Mesenchymal stem cell (in vitro differentiated cells and primary cell): ENCODE results near the gene MEX3C.

Source experiments
- DNase-seq: peaks from one replicate; pipeline ENCODE4 v3.0.0-alpha.2; 2013
- H2AFZ ChIP-seq: one replicate; pipeline ENCODE4 v1.6.1; 2013; ENCODE audit warnings: low read depth, mild to moderate bottlenecking, control low read depth, inconsistent platforms, low read length, moderate library complexity
- H2AK5ac ChIP-seq: 2 replicates; pipeline ENCODE4 v1.6.1; 2013; ENCODE audit warnings: low read length, moderate library complexity, mild to moderate bottlenecking, inconsistent platforms; ENCODE audit not compliant: severe bottlenecking
- H2BK120ac ChIP-seq: one replicate; pipeline ENCODE4 v1.6.1; 2013; ENCODE audit warnings: low read depth, mild to moderate bottlenecking, inconsistent platforms, low read length, moderate library complexity
- H2BK12ac ChIP-seq, 2 experiments: one replicate each; pipeline ENCODE4 v1.6.1; 2013; ENCODE audit warnings: inconsistent platforms in 2 of 2, low read length in 2 of 2, mild to moderate bottlenecking in 2 of 2, moderate library complexity in 2 of 2, control low read depth in 1 of 2
- H2BK15ac ChIP-seq: one replicate; pipeline ENCODE4 v1.6.1; 2013; ENCODE audit warnings: mild to moderate bottlenecking, low read depth, inconsistent platforms; ENCODE audit not compliant: poor library complexity, severe bottlenecking
- H2BK5ac ChIP-seq: 2 replicates; pipeline ENCODE4 v1.6.1; 2013; ENCODE audit warnings: low read depth, mild to moderate bottlenecking, low read length, control low read depth, inconsistent platforms; ENCODE audit not compliant: poor library complexity, severe bottlenecking
- H3K14ac ChIP-seq, 2 experiments: one replicate each; pipeline ENCODE4 v1.6.1; 2013; ENCODE audit warnings: inconsistent platforms in 2 of 2, low read length in 2 of 2, control low read depth in 1 of 2, mild to moderate bottlenecking in 1 of 2, moderate library complexity in 1 of 2
- H3K18ac ChIP-seq, 2 experiments: one replicate each; pipeline ENCODE4 v1.6.1; 2013; ENCODE audit warnings: inconsistent platforms in 2 of 2, low read length in 2 of 2, control low read depth in 1 of 2, low read depth in 1 of 2, mild to moderate bottlenecking in 1 of 2
- H3K23ac ChIP-seq, 2 experiments: one replicate each; pipeline ENCODE4 v1.6.1; 2013; ENCODE audit warnings: inconsistent platforms in 2 of 2, low read length in 2 of 2, mild to moderate bottlenecking in 2 of 2, moderate library complexity in 2 of 2, control low read depth in 1 of 2
- H3K27ac ChIP-seq: 2 replicates; pipeline ENCODE4 v1.5.1; 2013; ENCODE audit warnings: mild to moderate bottlenecking, moderate library complexity, low read length, control low read depth, inconsistent platforms; ENCODE audit not compliant: poor library complexity, severe bottlenecking
- H3K27me3 ChIP-seq, 2 experiments: 2 replicates each; pipeline versions ENCODE4 v1.6.1 to v1.7.0; 2013; ENCODE audit warnings: low read length in 2 of 2, mild to moderate bottlenecking in 2 of 2, moderate library complexity in 2 of 2, control low read depth in 1 of 2, inconsistent platforms in 1 of 2; ENCODE audit not compliant: control insufficient read depth in 1 of 2, insufficient read depth in 1 of 2
- H3K36me3 ChIP-seq, 2 experiments: 2 replicates each; pipeline versions ENCODE4 v1.6.1 to v1.7.0; 2013; ENCODE audit warnings: low read length in 2 of 2, control low read depth in 1 of 2, inconsistent platforms in 1 of 2, low read depth in 1 of 2, mild to moderate bottlenecking in 1 of 2; ENCODE audit not compliant: insufficient read depth in 2 of 2, control insufficient read depth in 1 of 2
- H3K4ac ChIP-seq, 2 experiments: one replicate each; pipeline ENCODE4 v1.6.1; 2013; ENCODE audit warnings: inconsistent platforms in 2 of 2, low read length in 2 of 2, mild to moderate bottlenecking in 2 of 2, moderate library complexity in 2 of 2, control low read depth in 1 of 2, low read depth in 1 of 2
- H3K4me1 ChIP-seq: 2 replicates; pipeline ENCODE4 v1.6.1; 2013; ENCODE audit warnings: low read depth, low read length, control low read depth; ENCODE audit not compliant: control insufficient read depth, insufficient read depth
- H3K4me2 ChIP-seq: 2 replicates; pipeline ENCODE4 v1.6.1; 2013; ENCODE audit warnings: low read length, mild to moderate bottlenecking, inconsistent platforms; ENCODE audit not compliant: poor library complexity, severe bottlenecking
- H3K4me3 ChIP-seq, 2 experiments: 2 replicates each; pipeline versions ENCODE4 v1.5.1 to v1.7.0; 2013; ENCODE audit warnings: low read length in 2 of 2, mild to moderate bottlenecking in 2 of 2, control low read depth in 1 of 2, low read depth in 1 of 2; ENCODE audit not compliant: insufficient read depth in 1 of 2
- H3K79me1 ChIP-seq: replicated peaks from 2 replicates; pipeline ENCODE4 v1.6.1; 2013; ENCODE audit warnings: mild to moderate bottlenecking, control low read depth, low read length, inconsistent platforms; ENCODE audit not compliant: poor library complexity, severe bottlenecking
- H3K9ac ChIP-seq: 2 replicates; pipeline ENCODE4 v1.7.0; 2013; ENCODE audit warnings: mild to moderate bottlenecking, low read length, moderate library complexity
- H3K9me3 ChIP-seq: 2 replicates; pipeline ENCODE4 v1.7.0; 2013; ENCODE audit warnings: mild to moderate bottlenecking, low read length; ENCODE audit not compliant: control insufficient read depth
- H4K8ac ChIP-seq: one replicate; pipeline ENCODE4 v1.6.1; 2013; ENCODE audit warnings: inconsistent platforms, mild to moderate bottlenecking, low read length, moderate library complexity
- H4K91ac ChIP-seq: one replicate; pipeline ENCODE4 v1.6.1; 2013; ENCODE audit warnings: mild to moderate bottlenecking, low read length, inconsistent platforms
- WGBS: methylation state at CpG from one replicate; pipeline ENCODE4 v1.1.7; 2013; ENCODE audit warnings: mixed read lengths; 5-methylcytosine and 5-hydroxymethylcytosine counted together

MEX3C gene

DNA sequence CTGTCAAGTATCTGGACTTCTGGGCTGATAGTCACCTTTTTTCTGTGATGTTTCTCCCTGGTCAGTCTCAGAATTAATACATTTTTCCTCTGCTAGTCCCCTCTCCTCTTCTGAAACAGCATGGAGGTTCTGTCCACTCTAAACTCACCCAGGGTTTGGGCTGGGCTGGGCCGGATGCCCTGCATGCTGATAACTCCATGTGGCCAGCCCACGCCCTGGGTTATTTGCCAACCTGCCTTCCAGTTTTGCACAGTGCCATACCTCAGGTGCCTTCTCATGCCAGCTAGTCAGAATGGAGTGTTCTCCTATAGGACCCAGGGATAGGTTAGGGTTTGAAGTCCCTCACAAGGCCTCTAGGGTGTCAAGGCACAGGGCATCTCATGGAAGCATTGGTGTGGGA is 32.2 kb downstream of the MEX3C start:
- Histone ChIP-seq H2AFZ (no peak overlapping the region), H3K4me1 (peaks cover 3% of the 10 kb centered on the region), H3K9me3 (no peaks in the 10 kb centered on the region), H2AK5ac (no peak overlapping the region), H3K9ac (no peak overlapping the region), H3K79me1 (peaks cover 15% of the 10 kb centered on the region), H3K14ac (no peak overlapping the region), H3K36me3 (no peaks in the 10 kb centered on the region), H2BK12ac (no peak overlapping the region), H2BK120ac (no peak overlapping the region), H3K4me2 (no peak overlapping the region), H2BK5ac (no peak overlapping the region), H3K4ac (no peak overlapping the region), H3K27ac (no peak overlapping the region), H3K4me3 (no peak overlapping the region), H3K27me3 (no peaks in the 10 kb centered on the region), H3K23ac (no peak overlapping the region), H4K91ac (no peak overlapping the region), H3K18ac (no peak overlapping the region), H4K8ac (no peak overlapping the region), H2BK15ac (no peak overlapping the region)
- WGBS, result 94% methylated on average over 2 of the region's 2 CpGs
- DNase-seq, result no peak

DNA sequence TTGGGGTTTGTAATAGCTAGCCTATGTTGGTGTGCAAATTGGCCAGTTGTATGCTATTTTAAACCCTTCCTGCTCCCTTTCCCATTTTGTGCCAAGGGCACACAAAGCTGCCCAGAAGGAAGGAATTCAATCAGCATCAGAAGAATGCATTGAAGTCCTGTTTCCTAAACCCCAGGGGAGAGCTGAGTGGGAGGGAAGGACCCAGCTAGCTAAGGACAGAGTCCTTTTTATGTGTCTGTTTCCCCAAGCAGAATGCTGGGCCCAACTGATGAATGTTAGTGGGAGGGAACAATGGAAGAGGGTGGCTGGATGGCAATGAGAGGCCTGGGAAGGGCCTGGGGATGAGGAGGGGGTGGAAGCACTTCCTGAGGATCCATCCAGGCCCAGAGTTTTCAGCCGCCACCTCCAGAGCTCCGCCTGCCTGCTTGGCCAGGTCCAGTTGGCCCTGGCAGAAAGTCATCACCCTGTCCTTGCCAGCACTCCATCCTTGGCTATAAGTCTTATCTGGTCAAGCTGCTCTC is 32.7 kb downstream of the MEX3C start:
- Histone ChIP-seq H2BK15ac (no peak overlapping the region), H3K27me3 (no peaks in the 10 kb centered on the region), H3K4me1 (peaks cover 4% of the 10 kb centered on the region), H3K36me3 (no peaks in the 10 kb centered on the region), H3K18ac (no peak overlapping the region), H2BK12ac (no peak overlapping the region), H3K27ac (no peak overlapping the region), H3K79me1 (peaks cover 15% of the 10 kb centered on the region), H2BK120ac (no peak overlapping the region), H4K8ac (no peak overlapping the region), H3K14ac (no peak overlapping the region), H3K9ac (no peak overlapping the region), H3K9me3 (no peaks in the 10 kb centered on the region), H3K4me2 (no peak overlapping the region), H2BK5ac (no peak overlapping the region), H3K23ac (no peak overlapping the region), H2AFZ (no peak overlapping the region), H4K91ac (no peak overlapping the region), H3K4ac (no peak overlapping the region), H2AK5ac (no peak overlapping the region), H3K4me3 (no peak overlapping the region)
- DNase-seq, result no peak
- WGBS, result 100% methylated on average over 2 of the region's 2 CpGs

DNA sequence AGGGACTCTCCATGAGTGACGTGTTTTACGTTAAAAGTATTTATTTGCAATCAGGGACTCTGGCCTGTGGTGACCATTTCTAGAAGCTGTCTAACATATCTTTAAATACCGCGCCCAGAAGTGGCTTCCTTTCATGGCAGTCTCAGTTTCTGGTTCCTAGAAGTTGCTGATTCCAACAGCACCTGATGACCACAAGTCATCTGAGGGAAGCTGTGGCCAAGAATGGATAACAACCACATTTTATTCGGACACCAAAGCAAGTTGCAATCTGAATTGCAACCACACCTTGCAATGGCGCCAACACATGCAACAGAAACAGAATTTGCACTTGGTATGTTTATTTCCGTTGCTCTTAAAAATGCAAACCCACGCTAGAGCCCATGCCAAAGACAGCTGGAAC is 33.1 kb downstream of the MEX3C start:
- Histone ChIP-seq H3K36me3 (no peaks in the 10 kb centered on the region), H3K23ac (no peak overlapping the region), H3K14ac (no peak overlapping the region), H2BK12ac (no peak overlapping the region), H3K79me1 (peaks cover 16% of the 10 kb centered on the region), H3K4me2 (no peak overlapping the region), H3K9me3 (no peaks in the 10 kb centered on the region), H2AK5ac (no peak overlapping the region), H3K4me1 (peaks cover 4% of the 10 kb centered on the region), H3K4ac (no peak overlapping the region), H2BK5ac (no peak overlapping the region), H3K27ac (no peak overlapping the region), H3K27me3 (no peaks in the 10 kb centered on the region), H2BK120ac (no peak overlapping the region), H4K8ac (no peak overlapping the region), H3K9ac (no peak overlapping the region), H2AFZ (no peak overlapping the region), H3K18ac (no peak overlapping the region), H4K91ac (no peak overlapping the region), H3K4me3 (no peak overlapping the region), H2BK15ac (no peak overlapping the region)
- no peak for DNase-seq
- 90% methylated on average over 8 of the region's 8 CpGs for WGBS

GRCh38 chr18:51163543-51163942 is 33.9 kb downstream of the MEX3C start:
- Histone ChIP-seq H3K9ac (no peak overlapping the region), H3K27me3 (no peaks in the 10 kb centered on the region), H2BK120ac (no peak overlapping the region), H3K4ac (no peak overlapping the region), H2AFZ (no peak overlapping the region), H3K18ac (no peak overlapping the region), H3K14ac (no peak overlapping the region), H3K4me2 (no peak overlapping the region), H2BK12ac (no peak overlapping the region), H3K4me3 (no peak overlapping the region), H3K27ac (no peak overlapping the region), H4K91ac (no peak overlapping the region), H3K36me3 (no peaks in the 10 kb centered on the region), H3K23ac (no peak overlapping the region), H2AK5ac (no peak overlapping the region), H2BK15ac (no peak overlapping the region), H4K8ac (no peak overlapping the region), H3K79me1 (peaks cover 14% of the 10 kb centered on the region), H3K9me3 (no peaks in the 10 kb centered on the region), H2BK5ac (no peak overlapping the region), H3K4me1 (peaks cover 4% of the 10 kb centered on the region)
- WGBS, result 100% methylated on average over 1 of the region's 3 CpGs
- DNase-seq, result no peak
